ENCODE data around the gene NPTN.

Gene NPTN

GRCh38 chr15:73631915-73632669 is 1.1 kb downstream of the NPTN start:
- no peak for DNase-seq (ENCODE audit: low read depth)

GRCh38 chr15:73630921-73631362 is 2.2 kb downstream of the NPTN start:
- no peak for DNase-seq (ENCODE audit: low read depth)

GRCh38 chr15:73629798-73630429 is 3.3 kb downstream of the NPTN start:
- DNase-seq (ENCODE audit: low read depth), result no peak

GRCh38 chr15:73628976-73629797 is 4.0 kb downstream of the NPTN start:
- DNase-seq (ENCODE audit: low read depth), result no peak

- no peak for DNase-seq (ENCODE audit: low read depth)
These were observed 5.1 kb downstream of the NPTN start for GRCh38 chr15:73628102-73628501.

GRCh38 chr15:73626072-73626471 is 7.1 kb downstream of the NPTN start:
- DNase-seq (ENCODE audit: low read depth), result no peak

GRCh38 chr15:73624530-73624929 is 8.7 kb downstream of the NPTN start:
- DNase-seq (ENCODE audit: low read depth), result no peak

- DNase-seq (ENCODE audit: low read depth), result no peak
These were observed 11.8 kb downstream of the NPTN start for GRCh38 chr15:73621286-73621826.

GRCh38 chr15:73620078-73620477 is 13.1 kb downstream of the NPTN start:
- DNase-seq (ENCODE audit: low read depth), result no peak

GRCh38 chr15:73617913-73618312 is 15.3 kb downstream of the NPTN start:
- DNase-seq (ENCODE audit: low read depth), result no peak

- no peak for DNase-seq (ENCODE audit: low read depth)
These were observed 15.8 kb downstream of the NPTN start for GRCh38 chr15:73617301-73617831.

- DNase-seq (ENCODE audit: low read depth), result no peak
These were observed 24.2 kb downstream of the NPTN start for GRCh38 chr15:73608941-73609340.

GRCh38 chr15:73608475-73608874 is 24.7 kb downstream of the NPTN start:
- DNase-seq (ENCODE audit: low read depth), result no peak

GRCh38 chr15:73607843-73608242 is 25.3 kb downstream of the NPTN start:
- no peak for DNase-seq (ENCODE audit: low read depth)

- no peak for DNase-seq (ENCODE audit: low read depth)
These were observed 25.8 kb downstream of the NPTN start for GRCh38 chr15:73607405-73607804.

GRCh38 chr15:73605759-73606436 is 27.3 kb downstream of the NPTN start:
- DNase-seq (ENCODE audit: low read depth), result no peak

GRCh38 chr15:73604477-73604876 is 28.7 kb downstream of the NPTN start:
- DNase-seq (ENCODE audit: low read depth), result no peak

GRCh38 chr15:73602992-73603391 is 30.2 kb downstream of the NPTN start:
- no peak for DNase-seq (ENCODE audit: low read depth)

GRCh38 chr15:73602446-73602843 is 30.7 kb downstream of the NPTN start:
- no peak for DNase-seq (ENCODE audit: low read depth)

GRCh38 chr15:73601451-73602445 is 31.4 kb downstream of the NPTN start:
- DNase-seq (ENCODE audit: low read depth), result no peak
